T-helper 22 cell (primary cell): ENCODE measurements around the gene GP1BB.

Experiments used
- DNase-seq: peaks from one replicate; pipeline ENCODE4 v3.0.0-alpha.2; 2020; ENCODE audit warnings: low read depth

The GP1BB gene

DNA sequence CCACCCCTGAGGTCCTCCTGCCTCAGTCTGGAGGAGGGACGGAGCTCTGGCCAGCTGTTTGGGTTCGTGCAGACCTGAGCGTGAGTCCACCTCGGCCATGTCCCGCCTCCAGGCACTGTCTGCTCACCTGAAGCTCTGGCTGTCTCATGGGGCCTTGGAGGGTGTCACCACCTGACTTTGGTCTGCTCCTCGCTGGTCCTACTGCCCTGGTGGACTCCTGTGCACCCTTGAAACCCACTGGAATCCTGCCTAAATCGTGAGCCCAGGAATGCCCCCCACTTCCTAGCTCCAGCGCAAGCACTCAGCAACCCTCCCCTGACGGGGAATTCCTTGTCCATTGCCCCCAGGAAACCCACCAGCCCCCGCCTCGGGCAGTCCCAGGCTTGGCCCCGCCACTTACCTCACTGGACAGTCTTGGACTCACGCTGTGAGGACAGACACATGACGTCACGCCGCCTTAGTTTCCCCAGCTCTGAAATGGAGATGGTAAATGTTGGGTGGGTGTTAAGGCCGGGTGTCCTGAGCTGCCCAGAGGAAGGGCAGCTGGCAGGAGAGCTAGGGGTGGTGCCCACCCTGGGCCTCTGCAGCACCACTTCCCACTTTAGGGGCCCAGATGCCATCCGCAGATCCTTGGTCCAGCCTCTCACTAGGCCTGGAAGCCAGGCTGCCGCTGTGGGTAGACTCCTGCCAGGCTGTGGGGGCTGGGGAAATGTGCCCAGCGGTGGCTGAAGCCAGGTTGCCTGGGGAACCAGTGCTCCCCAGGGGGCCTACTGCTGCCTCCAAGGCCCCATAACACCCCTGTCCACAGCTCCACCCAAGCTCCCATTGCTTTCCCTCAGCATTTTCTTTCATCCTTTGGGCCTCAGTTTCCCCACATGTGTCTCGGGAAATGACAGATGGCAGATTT lies 19.1 kb downstream of the GP1BB start:
- no peak for DNase-seq

DNA sequence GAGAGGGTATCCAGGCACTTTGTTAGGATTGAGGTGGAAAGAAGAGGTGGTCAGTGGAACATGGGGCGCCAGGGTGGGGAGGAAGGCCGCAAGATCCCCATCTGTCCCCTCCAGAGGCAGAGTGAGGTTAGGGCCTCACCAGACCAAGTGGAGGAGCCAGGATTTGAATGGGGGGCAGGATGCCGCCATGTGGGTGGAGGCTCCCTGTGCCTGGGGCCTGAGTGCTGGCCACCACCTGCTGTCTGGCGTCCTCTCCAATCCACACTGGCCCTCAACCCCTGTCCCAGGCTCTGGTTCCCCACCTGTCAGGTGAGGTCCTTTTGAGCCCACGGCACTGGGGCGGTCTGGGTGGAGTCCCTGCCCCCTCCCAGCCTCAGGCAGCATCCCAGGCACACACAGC lies 19.7 kb downstream of the GP1BB start:
- no peak for DNase-seq

DNA sequence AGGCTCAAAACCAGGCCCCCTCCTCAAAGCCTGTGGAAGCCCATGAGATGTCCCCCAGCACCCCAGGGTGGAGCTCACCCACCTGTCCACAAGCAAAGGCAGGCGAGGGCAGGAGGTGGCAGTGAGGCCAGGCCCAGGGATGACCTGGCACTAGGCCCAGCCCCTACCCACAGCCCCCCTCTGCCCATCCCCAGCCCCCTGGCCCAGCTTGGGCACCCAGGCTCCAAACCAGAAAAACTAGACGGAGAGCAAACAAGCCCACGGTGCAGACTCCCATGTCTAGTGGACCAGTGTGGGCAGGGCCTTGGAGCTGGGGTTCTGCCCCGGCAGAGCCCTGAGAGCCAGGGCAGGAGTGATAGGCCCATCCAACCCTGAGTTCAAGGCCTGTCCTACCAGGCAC lies 20.3 kb downstream of the GP1BB start:
- no peak for DNase-seq

DNA sequence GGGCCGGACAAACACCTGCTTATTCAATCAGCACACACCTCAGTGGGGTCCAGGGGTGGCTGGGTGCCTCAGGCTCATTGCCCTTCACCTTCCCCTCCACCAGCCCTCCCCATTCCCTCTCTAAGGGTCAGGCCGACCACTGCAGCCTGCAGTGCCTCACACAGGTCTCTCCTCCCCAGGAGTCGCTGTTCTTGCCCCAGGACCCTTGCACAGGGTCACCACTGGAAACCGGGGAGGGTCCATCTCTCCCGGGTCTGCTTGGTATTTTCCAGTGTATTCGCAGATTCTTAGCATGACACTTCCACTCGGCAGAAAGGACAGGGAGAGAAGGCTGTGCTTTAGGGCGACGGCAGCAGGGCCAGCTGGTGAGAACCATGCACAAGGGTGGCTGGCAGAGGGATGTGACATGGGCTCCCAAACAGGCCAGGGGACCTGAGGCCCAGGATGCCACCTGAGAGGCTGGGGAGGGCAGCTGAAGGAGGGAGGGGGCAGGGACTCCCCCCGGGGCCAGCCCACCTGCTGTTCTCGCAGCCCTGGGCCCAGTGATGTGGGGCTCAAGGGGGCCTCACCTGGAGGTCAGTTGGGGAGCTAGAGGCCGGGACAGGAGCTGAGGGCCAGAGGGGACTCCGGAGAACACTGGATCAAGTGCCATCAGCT lies 21.1 kb downstream of the GP1BB start:
- no peak for DNase-seq

DNA sequence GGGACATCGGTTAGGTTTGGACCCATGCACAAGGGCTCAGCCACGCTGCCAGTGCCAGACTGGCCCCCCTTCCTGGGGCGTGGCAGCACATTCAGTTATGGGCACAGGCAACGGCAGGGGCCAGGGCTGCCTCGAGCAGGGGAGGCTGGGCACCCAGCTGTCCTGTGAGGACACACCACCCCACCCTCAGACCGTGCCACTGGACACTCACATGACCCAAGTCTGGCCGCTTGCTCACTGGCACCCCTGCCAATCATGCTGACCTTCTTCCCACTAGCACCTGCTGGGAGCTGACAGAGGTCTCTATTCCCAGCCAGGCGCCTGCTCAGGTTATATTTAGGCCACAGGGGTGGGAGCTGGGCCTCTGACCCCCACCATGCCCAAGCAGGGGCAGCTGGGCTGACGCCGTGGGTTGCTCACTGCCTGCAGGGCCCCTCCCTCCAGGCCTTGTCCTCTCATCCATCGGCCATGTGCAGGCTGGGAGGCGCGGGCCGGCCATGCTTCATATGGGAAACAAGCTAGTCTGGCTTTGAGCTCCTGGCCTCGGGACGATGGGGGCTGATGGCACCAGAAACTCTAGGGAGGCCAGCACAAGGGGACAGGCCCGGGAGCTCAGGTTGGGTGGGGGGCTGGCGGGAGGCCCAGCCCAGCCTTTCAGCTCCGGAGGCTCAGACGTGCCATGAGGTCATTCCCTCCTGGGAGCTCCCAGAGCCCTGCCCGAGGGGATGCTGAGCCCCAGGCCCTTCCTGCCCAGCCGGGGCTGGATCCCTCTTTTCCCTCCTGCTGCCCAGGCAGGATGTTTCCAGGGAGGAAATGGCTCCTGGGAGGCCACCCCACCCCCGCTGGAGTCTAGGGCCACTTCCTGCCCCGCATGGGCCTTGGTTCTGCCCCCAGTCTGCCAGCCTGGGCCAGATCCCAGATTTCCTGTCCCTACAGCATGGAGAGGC lies 22.1 kb downstream of the GP1BB start:
- DNase-seq = no peak

DNA sequence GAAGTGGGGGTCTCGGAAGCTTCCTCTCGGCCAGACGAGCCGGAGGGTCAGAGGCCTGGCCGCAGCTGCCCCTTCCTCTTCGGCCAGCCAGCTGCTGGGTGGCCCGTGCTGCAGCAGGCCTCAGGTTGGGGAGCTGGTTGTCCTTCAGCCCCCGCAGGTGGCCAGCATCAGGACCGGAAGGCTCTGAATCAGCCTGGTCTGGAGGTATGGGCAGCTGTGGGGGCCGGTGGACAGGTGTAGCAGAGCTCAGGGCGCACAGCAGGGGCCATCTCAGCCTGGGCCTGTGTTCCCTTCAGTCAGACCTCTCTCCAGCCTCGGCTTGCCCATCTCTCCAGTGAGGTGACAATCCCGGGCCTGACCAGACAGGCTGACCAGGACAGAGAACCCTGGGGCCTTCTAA lies 23.4 kb downstream of the GP1BB start:
- no peak for DNase-seq

DNA sequence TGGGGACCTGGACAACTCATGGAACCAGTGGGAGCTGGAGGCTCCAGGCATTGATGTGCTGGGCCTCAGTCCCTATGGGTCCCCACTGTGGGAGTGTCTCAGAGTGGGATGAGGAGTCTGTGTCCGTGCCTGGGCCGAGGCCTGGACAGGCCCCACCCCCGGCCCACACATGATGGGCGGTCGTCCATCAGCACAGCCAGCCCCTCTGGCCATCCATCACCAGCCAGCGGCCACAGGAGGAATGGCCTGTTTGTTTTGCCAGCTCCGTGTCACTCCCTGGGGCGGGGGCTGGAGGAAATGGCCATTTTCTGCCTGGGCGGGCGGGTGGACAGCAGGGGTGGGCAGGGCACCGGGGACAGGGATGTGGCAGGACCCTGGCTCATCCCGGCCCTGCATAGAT lies 24.2 kb downstream of the GP1BB start:
- DNase-seq = no peak

DNA sequence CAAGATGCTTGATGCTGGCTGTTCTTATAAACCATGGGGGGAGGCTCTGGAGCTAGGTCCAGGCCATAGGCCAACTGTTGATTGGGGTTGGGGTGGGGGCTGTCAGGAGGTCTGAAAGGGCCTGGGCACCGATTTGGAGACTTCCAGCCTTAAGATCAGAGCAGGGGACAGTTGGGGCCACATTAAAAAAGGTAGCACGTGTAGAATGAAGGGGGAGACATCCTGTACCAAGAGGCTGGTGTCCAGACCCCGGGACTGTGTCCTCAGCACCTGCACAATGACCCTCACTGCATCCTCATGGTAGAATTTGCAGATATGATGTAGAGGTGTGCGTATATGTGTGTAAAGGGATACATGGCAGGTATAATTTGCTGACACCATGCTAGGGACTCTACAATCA lies 24.8 kb downstream of the GP1BB start:
- no peak for DNase-seq

DNA sequence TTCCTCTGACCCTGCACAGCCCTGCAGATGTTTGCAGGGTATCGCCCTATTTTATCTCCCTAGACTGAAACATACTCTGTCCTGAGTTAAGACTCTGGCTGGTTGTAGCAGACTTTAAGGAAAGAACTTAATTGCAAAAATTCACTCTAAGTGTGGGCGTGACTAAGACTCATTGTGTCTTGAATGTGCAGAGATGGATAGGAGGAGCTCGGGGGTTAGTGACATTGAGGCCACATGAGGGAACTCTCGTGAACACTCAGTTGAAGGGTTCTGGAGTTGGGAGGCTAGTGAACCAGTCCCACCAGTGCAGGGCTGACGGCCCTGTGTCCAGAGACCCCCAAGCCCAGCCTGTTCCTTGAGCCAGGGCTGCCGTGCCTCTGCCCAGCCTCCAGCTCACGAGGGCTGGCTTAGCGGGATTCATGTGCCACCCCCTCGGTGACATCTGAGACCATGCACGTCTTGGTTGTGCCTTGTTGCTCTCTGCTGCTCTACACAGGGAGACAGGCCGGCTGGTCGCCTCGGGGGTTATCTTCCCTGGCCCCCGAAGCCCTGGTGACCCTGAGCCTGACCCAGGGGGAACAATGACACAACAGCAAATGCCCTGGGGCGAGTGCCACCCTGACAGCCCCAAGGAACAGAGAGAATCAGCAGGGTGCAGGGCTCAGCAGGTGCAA lies 25.8 kb downstream of the GP1BB start:
- DNase-seq = no peak

DNA sequence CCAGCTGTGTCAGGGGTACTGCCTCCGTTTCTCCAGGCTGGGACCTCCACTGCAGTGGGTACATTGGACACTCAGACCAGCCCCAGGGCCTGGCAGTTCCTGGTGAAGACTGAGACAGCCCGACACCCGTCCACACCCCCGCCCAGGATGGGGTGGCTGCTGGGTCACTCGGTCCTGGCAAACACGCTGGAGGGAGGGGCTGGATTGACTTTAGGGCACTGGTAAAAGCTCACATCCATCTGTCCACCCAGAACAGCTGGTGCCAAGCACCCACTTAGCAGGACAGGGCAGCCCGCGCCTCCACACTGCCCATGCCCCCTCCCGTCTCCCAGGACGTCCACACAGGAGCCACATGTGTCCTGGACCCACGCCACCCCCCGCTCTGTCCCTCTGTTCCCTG lies 26.5 kb downstream of the GP1BB start:
- DNase-seq = no peak

DNA sequence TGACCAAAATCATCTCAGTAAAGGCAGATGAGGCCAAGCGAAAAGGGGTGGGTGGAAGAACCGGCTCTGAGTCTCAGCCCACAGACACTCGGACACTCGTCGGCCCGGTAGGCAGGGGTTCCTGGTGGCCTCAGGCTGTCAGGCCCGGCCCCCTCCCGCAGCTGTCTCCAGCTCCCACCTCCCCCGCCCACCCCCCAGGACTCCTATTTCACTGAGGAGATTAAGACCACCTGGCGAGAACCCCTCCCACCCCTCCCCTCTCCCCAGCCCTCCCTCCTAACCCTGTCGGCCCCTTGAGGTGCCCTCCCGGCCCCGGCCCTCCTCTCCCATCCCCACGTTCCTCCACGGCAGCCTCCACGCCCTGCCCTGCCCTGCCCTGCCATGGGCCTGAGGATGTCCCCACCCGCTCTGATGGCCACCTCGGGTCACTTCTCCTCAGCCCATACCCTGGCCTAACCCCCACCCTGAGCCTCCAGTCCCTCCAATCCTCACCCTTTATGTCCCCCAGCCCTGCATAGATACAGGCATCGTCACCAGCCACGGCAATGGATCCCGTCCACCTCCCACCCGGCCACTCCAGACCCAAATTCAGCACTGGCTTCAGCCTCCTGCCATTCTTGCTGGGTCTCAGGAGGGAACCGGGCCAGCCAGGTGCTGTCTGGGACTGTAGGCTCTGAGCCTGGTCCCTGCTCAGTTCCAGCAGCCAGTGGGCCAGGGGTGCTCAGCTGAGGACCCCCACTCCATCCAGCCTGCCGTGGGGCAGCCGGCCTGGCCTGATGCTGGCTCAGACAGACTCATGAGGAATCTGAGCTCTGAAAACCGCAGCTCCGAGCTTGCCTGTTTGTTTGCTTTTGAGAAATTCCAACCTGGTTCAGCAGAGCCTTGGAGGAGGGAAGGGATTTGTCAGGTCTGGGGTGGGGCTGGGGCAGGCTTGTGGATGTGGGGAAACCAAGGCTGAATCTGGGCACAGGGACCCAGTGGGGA lies 27.5 kb downstream of the GP1BB start:
- no peak for DNase-seq

DNA sequence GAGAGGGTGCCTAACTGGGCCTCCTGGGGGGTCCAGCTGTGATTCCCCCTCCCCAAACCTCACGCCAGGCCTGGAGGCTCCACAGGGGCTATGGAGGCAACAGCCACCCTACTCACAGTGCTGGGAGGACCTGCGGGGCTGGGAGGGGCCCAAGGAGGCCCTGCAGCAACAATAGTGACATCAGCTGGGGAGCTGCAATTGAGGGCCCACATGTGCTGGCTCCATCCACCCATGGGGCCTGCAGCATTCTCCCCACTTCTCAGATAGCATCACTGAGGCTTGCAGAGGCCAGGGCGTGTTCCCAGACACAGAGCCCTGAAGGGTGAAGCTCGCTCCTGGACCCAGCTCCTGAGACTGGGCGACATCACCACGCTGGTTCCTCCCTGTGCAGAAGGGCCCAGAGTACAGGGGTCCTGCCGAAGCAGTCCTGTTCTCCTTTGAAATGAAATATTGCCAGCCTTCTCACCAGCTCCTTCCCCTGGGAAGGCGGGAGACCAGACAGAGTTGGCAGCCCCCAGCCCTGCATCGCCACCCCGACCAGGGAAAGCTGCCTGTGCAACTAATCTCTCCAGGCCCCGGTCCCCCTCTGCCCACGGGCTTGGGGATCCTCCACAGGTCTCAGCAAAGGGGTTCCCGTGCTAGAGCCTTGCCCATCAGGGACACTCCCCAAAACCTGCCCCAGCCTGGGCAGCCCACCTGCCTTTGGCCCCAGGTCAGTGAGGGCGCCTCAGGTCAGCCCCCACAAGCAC lies 28.3 kb downstream of the GP1BB start:
- DNase-seq = no peak

DNA sequence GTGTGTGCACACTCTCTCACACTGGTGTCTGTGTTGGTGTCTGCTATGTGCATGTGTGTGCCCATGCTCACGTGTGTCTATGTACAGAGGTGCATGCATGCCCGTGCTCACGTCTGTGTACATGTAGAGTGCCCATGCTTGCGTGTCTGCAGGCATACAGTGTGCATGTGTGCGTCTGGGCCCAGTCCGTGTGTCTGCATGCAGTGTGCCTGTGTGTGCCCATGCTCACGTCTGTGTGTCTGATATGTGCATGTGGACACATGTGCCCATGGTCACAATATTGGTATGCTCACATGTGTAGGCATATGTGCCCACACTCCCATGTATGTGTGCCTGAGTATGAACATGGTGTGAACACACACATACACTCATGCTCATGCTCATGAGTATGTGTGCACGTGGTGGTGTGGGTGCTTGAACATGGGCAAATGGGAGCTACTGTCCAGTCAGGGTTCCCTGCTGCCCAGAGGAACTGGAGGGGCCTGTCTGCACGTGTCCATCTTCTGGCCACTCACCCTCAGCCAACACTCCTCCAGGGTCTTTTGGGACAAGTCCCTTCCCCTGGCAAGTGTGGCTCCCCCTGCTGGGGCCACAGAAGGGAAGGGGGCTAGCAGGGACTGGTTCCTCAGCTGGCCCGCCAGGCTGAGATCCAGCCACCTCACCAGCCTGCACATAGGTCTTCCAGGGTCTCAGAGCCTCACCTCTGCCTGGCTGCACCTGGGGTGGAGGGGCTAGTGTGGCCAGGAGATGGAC lies 29.9 kb downstream of the GP1BB start:
- DNase-seq = no peak

DNA sequence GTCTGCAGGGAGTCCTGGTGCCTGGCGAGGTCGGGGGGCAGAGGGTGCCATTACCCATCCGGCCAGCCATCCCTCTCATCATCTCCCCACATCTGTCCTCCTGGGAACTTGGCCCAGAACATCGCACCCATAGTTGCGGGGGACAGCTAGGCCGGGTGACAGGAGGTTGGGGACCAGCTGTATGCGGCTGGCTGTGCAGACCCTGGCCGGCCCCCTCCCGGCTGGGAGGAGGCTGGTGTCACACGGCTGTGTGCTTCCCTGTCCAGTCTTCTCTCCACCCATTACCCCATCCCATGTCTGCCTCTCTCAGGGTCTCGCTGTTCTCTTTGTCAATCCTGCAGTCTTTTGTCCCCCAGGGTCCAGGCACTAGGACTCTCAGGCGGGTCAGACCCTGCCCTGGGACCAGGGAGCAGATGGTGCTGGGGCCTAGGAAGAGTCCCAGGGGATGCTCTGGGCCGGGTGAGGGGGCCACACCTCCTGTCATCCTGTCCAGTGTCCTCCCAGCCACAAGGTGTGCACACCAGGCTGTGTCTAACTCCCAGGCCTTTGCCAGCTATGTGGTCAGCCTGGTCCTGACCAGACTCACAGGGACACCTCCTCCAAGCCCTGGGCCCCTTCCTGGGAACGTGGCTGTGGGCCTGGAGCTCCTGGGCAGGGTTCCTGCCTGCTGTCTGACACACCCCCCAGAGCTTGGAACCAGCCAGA lies 30.8 kb downstream of the GP1BB start:
- DNase-seq = no peak

DNA sequence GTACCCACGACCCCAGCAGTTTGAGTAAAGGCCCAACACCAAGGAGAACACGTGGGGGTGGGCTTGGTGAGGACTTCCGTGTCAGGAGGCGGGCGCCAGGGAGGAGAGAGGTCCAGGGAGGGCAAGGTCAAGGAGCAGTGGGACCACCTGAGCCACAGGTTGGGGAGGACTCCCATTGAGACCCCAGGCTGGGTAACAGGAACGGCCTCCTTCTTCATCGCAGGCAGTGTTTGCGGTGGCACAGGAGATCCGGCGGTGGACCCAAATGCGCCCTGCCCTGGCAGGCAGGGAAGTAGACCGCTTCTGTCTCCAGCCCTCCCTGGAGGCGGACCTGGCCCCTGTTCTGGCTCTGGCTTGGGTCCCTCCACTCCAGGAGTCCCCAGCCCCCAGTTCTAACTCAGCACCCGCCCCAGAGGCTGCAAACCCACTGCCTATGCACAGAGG lies 31.4 kb downstream of the GP1BB start:
- DNase-seq = no peak

DNA sequence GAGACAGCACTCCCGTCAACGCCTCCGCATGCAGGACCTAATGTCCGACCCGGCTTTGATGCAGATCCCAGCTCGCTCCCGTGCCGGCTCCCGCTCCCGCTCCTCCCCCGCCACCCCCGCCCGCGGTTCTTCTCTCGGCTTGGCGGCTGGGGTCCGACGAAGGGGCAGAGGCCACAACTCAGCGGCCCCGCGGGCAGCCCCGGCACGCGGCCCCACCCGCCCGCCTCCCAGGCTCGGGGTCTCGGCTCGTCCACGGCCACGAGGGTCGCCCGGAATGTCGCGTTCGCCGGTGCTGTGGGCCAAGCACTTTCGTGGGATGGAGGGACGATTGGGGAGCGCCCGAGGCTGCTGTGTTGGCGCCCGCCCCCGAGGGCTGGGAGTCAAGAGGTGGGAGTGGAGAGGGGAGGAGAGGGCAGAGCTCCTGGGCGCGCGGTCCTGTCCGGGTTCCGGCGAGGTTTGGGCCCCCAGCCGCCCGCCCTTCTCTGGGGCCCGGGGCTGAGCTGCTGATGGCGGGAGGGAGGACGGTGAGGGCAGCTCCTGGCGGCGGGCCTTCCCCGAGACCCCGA lies 31.9 kb downstream of the GP1BB start:
- DNase-seq = no peak

DNA sequence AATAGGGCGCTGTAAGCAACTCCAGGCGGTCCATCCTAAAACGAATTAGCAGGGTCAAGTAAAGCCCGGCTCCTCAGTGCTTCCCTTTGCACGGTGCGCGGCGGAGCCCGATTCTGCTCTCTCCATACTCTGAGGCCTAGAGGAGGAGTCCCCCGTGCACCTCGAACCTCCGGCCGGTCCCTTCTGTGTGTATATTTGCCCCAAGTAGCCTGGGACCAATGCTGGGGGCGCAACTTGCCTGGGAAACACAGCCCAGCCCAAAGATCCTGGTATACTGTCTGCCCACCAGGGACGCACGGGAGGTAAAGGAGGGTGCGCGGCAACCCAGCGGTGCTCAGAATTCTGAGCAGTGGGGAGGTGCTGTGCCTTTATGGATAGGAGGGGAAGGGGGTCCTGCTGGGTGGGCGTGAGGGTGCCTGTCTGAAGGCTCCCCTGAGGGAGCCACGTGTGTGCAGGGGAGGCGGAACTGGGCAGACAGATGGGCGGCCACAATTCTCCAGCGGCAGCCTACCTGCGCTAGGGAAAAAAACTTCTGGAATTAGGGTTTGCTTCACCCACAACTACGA lies 32.5 kb downstream of the GP1BB start:
- no peak for DNase-seq
